ENCODE measurements around the gene NAPB. TPM values are rescaled to one million over a fixed set of nuclear protein-coding genes. Genes with fewer than 3 reads are reported as not detected.

The NAPB gene
- total RNA-seq, 4 donors from 2014 or later = 10.9 to 16.1 (median 13.6) TPM

DNA sequence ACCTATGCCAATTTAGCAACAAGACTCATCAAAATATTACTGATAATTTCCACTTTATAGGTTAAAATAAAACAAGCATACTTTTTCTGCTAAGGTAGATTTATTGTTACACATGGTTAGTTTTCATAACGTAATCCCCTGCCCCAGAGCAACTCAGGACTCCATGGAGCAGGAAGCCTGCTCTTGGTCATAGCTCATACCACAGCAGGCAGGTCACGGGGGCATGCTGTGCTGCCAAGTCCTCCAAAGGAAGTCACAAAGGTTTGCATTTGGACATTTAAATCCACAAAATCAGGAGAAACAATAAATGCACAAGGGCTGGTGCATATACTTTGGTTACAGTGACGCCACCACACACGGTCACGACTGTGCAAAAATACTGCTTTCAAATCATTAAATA, 46.8 kb downstream of the NAPB start:
- no peaks in the 10 kb centered on the region for H3K4me1 ChIP-seq
- H3K27ac ChIP-seq = no peak overlapping the region
- DNase-seq (ENCODE audit: low spot score in 2 of 2) = no peak
- H3K27me3 ChIP-seq = no peaks in the 10 kb centered on the region
- H3K4me3 ChIP-seq = no peak overlapping the region
- 70 to 84% methylated on average over 5 of the region's 5 CpGs for WGBS, 2 donors
- peaks cover 0 to 87% (median 0%) of the 10 kb centered on the region in 3 donors for H3K36me3 ChIP-seq
- TF ChIP-seq, protein P1, sequence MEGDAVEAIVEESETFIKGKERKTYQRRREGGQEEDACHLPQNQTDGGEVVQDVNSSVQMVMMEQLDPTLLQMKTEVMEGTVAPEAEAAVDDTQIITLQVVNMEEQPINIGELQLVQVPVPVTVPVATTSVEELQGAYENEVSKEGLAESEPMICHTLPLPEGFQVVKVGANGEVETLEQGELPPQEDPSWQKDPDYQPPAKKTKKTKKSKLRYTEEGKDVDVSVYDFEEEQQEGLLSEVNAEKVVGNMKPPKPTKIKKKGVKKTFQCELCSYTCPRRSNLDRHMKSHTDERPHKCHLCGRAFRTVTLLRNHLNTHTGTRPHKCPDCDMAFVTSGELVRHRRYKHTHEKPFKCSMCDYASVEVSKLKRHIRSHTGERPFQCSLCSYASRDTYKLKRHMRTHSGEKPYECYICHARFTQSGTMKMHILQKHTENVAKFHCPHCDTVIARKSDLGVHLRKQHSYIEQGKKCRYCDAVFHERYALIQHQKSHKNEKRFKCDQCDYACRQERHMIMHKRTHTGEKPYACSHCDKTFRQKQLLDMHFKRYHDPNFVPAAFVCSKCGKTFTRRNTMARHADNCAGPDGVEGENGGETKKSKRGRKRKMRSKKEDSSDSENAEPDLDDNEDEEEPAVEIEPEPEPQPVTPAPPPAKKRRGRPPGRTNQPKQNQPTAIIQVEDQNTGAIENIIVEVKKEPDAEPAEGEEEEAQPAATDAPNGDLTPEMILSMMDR (IDR thresholded peaks at IDR 0.05) = no peak
- TF ChIP-seq EP300 (IDR thresholded peaks at IDR 0.05) (no peak), POLR2A (IDR thresholded peaks at IDR 0.05) (no peak)
- no peaks in the 10 kb centered on the region for H3K9me3 ChIP-seq

DNA sequence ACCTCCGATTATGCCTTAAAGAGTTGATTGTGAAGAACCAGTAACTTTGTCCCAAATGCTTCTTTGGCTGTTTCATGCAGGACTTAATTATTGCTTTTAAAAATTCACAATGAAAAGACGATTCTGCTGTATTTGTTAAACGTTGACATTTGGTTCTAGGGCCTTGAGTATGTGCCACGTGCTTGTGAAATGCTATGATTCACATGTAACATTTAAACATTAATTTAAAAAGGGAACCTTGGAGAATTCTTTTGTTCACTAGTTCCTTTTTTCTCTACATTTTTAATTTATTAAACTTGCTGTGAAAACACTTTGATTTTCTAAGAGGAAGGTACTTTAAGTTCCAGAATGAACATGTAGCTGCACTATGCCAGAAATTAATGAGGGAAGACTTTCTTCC, 49.8 kb downstream of the NAPB start:
- Histone ChIP-seq H3K4me3 (no peak overlapping the region), H3K9me3 (no peaks in the 10 kb centered on the region), H3K27ac (no peak overlapping the region), H3K4me1 (peaks cover 0 to 23% (median 13%) of the 10 kb centered on the region in 4 donors), H3K36me3 (peaks cover 0 to 75% (median 0%) of the 10 kb centered on the region in 3 donors), H3K27me3 (no peaks in the 10 kb centered on the region)
- TF ChIP-seq POLR2A (IDR thresholded peaks at IDR 0.05) (no peak), EP300 (IDR thresholded peaks at IDR 0.05) (no peak)
- TF ChIP-seq, protein P1 (IDR thresholded peaks at IDR 0.05) = no peak
- 65 to 69% methylated on average over 4 of the region's 4 CpGs for WGBS, 2 donors
- DNase-seq (ENCODE audit: low spot score in 2 of 2) = no peak

DNA sequence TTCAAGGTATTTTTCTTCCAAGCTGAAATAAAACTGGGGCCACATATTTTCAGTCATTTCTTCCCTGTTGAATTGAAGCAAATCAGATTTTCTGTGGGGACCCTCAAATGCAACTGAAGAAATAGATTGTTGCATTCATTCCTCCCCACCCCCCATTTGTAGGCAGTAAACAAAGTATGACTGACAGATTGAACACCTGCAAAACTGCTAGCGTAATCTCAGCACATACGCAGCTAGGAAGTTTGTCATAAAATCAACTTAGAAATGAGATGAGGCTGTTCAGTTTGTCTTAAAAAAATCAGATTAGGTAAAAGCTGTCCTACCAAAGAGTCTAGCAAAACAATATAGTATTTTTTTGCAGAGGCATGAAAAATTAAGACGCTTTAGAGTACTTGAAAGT, 50.4 kb downstream of the NAPB start:
- no peak for DNase-seq (ENCODE audit: low spot score in 2 of 2)
- H3K4me3 ChIP-seq = no peak overlapping the region
- H3K9me3 ChIP-seq = no peaks in the 10 kb centered on the region
- no peak overlapping the region for H3K27ac ChIP-seq
- peaks cover 0 to 29% (median 17%) of the 10 kb centered on the region in 4 donors for H3K4me1 ChIP-seq
- peaks cover 0 to 74% (median 0%) of the 10 kb centered on the region in 3 donors for H3K36me3 ChIP-seq
- no peaks in the 10 kb centered on the region for H3K27me3 ChIP-seq
- TF ChIP-seq EP300 (IDR thresholded peaks at IDR 0.05) = no peak
- TF ChIP-seq, protein P1 (IDR thresholded peaks at IDR 0.05) = no peak
- no peak for TF ChIP-seq POLR2A (IDR thresholded peaks at IDR 0.05)
- WGBS, 2 donors = 66 to 81% methylated on average over 3 of the region's 3 CpGs

DNA sequence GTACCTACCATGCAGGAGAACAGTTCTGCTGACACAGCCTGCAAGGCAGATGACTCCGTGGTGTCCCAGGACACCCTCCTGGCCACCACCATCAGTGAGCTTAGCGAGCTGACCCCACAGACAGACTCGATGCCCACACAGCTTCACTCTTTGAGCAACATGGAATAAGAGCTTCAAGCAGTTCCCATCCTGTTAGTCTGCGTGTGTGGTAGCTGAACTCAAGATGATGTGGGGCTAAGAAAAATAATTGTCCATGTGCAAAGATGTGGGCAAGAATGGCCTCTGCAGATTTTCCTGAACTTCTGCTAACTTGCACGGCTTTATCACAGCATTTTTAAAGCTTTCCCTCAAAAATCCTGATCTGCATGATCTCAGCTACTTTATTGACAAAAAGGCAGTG, 51.0 kb downstream of the NAPB start:
- Histone ChIP-seq H3K9me3 (no peaks in the 10 kb centered on the region), H3K27ac (no peak overlapping the region), H3K36me3 (peaks cover 0 to 74% (median 0%) of the 10 kb centered on the region in 3 donors), H3K27me3 (no peaks in the 10 kb centered on the region), H3K4me1 (peaks cover 0 to 35% (median 23%) of the 10 kb centered on the region in 4 donors), H3K4me3 (no peak overlapping the region)
- no peak for DNase-seq (ENCODE audit: low spot score in 2 of 2)
- 92 to 93% methylated on average over 5 of the region's 5 CpGs for WGBS, 2 donors
- TF ChIP-seq POLR2A (IDR thresholded peaks at IDR 0.05) = no peak
- TF ChIP-seq, protein P1 (IDR thresholded peaks at IDR 0.05) = no peak
- TF ChIP-seq EP300 (IDR thresholded peaks at IDR 0.05) = no peak

DNA sequence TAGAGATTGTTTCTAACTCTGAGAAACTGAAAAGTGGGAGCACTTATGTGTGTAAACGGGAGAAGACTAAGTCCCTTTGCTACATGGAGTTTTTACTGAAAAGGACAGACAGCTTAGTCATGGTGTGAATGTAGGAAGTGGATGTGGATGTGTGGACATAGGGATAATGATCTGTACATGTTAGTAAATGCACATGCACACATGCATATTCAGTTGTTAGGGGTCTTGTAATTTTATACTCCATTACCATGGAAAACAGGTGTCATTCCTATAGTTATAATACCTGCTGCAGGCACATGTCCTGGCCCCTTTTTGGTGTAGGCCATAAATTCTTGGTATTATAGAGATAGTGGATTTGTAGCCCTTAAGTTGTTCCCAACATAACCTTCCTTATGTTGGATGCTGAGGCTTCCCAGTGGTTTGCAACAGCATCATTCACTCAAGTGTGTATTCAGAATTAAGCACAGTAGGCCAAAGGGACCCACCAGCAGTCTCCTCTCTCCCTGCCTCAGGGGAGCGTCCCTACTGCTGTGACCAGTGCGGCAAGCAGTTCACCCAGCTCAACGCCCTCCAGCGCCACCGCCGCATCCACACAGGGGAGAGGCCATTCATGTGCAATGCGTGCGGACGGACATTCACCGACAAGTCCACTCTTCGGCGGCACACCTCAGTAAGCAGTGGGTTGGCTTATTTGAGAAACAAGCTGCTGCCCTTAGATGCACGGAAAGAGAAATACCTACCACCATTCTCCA, 52.0 kb downstream of the NAPB start:
- peaks cover 0 to 78% (median 0%) of the 10 kb centered on the region in 3 donors for H3K36me3 ChIP-seq
- DNase-seq (ENCODE audit: low spot score in 2 of 2) = no peak
- WGBS, 2 donors = 79 to 90% methylated on average over 8 to 13 of the region's 14 CpGs
- H3K27ac ChIP-seq = no peak overlapping the region
- H3K4me3 ChIP-seq = no peak overlapping the region
- no peaks in the 10 kb centered on the region for H3K9me3 ChIP-seq
- H3K4me1 ChIP-seq = peaks cover 0 to 40% (median 24%) of the 10 kb centered on the region in 4 donors
- TF ChIP-seq, protein P1 (IDR thresholded peaks at IDR 0.05) = no peak
- no peak for TF ChIP-seq EP300 (IDR thresholded peaks at IDR 0.05)
- TF ChIP-seq POLR2A (IDR thresholded peaks at IDR 0.05) = no peak
- H3K27me3 ChIP-seq = no peaks in the 10 kb centered on the region
